OCI-LY7 (cell line): Measurements from ENCODE around the gene CD6.

Source experiments
- CTCF ChIP-seq: fragments of 200-600 bp; sonication (generic); conservative IDR thresholded peaks from 2 replicates; pipeline ENCODE4 v1.5.1; 2014; ENCODE audit warnings: mild to moderate bottlenecking, antibody characterized with exemption, low read length, moderate library complexity, mixed read lengths
- EZH2phosphoT487 ChIP-seq: fragments of 200-600 bp; sonication (generic); IDR thresholded peaks from 2 replicates; pipeline ENCODE4 v1.6.1; 2018; ENCODE audit warnings: low read depth, borderline replicate concordance, mild to moderate bottlenecking, mixed run types, antibody characterized with exemption, low read length, moderate library complexity, mixed read lengths

- TF ChIP-seq CTCF (no peak), EZH2phosphoT487 (no peak)
Observed at GRCh38 chr11:60946601-60947264, 24.7 kb upstream of the CD6 start.
